DOHH2 (cell line): Measurements from ENCODE around the gene HS2ST1.

Experiments
- H3F3A ChIP-seq: fragments of 200-600 bp; sonication (generic), shearing (Covaris generic); 2 replicates; pipeline ENCODE4 v1.6.0; 2016; ENCODE audit warnings: antibody characterized with exemption, mild to moderate bottlenecking; ENCODE audit not compliant: control insufficient read depth, insufficient read depth
- H3K27ac ChIP-seq: fragments of 200-600 bp; sonication (generic); 2 replicates; pipeline ENCODE4 v1.5.1; 2014; ENCODE audit warnings: low read depth, mild to moderate bottlenecking, low read length, moderate library complexity
- H3K27me3 ChIP-seq: fragments of 200-600 bp; sonication (generic); 2 replicates; pipeline ENCODE4 v1.6.1; 2014; ENCODE audit warnings: mild to moderate bottlenecking, low read length, mixed read lengths; ENCODE audit not compliant: control insufficient read depth
- H3K36me3 ChIP-seq: fragments of 200-600 bp; sonication (generic); 2 replicates; pipeline ENCODE4 v1.6.1; 2014; ENCODE audit warnings: mild to moderate bottlenecking, low read length, moderate library complexity, mixed read lengths; ENCODE audit not compliant: control insufficient read depth
- H3K4me1 ChIP-seq: fragments of 200-600 bp; sonication (generic); 2 replicates; pipeline ENCODE4 v1.6.1; 2014; ENCODE audit warnings: mild to moderate bottlenecking, low read length, mixed read lengths; ENCODE audit not compliant: control insufficient read depth
- H3K4me2 ChIP-seq: fragments of 200-600 bp; sonication (generic); 2 replicates; pipeline ENCODE4 v1.6.0; 2014; ENCODE audit warnings: mild to moderate bottlenecking, low read length, moderate library complexity
- H3K4me3 ChIP-seq: fragments of 200-600 bp; sonication (generic); 2 replicates; pipeline ENCODE4 v1.5.1; 2014; ENCODE audit warnings: mild to moderate bottlenecking, low read length, mixed read lengths
- H3K79me2 ChIP-seq: fragments of 200-600 bp; sonication (generic); 2 replicates; pipeline ENCODE4 v1.6.1; 2014; ENCODE audit warnings: mild to moderate bottlenecking, low read length, mixed read lengths; ENCODE audit not compliant: control insufficient read depth
- H3K9me2 ChIP-seq: fragments of 200-600 bp; sonication (generic); replicated peaks from 2 replicates; pipeline ENCODE4 v1.6.1; 2014; ENCODE audit warnings: mild to moderate bottlenecking, low read length, mixed read lengths; ENCODE audit not compliant: control insufficient read depth
- H3K9me3 ChIP-seq: fragments of 200-600 bp; sonication (generic); 2 replicates; pipeline ENCODE4 v1.6.1; 2014; ENCODE audit warnings: antibody characterized with exemption, low read length, mixed read lengths; ENCODE audit not compliant: control insufficient read depth, insufficient read depth
- H4K20me1 ChIP-seq: fragments of 200-600 bp; sonication (generic); 2 replicates; pipeline ENCODE4 v1.6.0; 2014; ENCODE audit warnings: low read depth, mild to moderate bottlenecking, antibody characterized with exemption, low read length, moderate library complexity; ENCODE audit not compliant: control insufficient read depth, insufficient read depth
- CTCF ChIP-seq: fragments of 200-600 bp; sonication (generic); IDR thresholded peaks from one replicate; pipeline ENCODE4 v1.5.1; 2014; ENCODE audit warnings: antibody characterized with exemption, mild to moderate bottlenecking, low read depth, low read length; ENCODE audit not compliant: poor library complexity, severe bottlenecking
- EZH2phosphoT487 ChIP-seq: fragments of 200-600 bp; sonication (generic); IDR thresholded peaks from 2 replicates; pipeline ENCODE4 v1.6.1; 2017; ENCODE audit warnings: borderline replicate concordance, mild to moderate bottlenecking, antibody characterized with exemption, low read length, moderate library complexity, mixed read lengths

The HS2ST1 gene

DNA sequence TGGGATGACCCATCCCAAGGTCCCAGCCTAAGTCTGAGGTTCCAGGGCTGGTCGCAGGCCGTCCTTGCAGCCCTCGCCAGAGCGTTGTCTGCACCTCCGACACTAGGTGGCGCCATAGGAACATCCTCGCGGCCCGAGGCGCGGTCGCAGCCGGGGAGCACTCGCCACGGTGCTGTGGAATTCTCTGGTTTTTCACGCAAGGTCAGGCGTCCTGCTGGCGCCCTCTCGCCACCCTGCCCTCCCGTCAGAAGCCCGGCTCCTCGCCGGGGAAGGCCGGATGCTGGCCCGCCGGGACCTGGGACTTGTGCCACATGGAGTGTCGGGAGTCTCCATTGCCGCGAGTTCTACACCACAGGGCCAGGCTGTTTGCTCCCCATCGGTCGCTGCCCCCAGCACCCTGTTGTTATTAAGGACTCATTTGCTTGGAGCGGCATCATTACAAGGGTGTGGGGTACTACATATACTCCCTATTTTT lies 217.4 kb downstream of the HS2ST1 start:
- TF ChIP-seq EZH2phosphoT487 (no peak), CTCF (peak; percentile 94)
- peak overlapping the region; percentile 67 for H3K4me3 ChIP-seq

GRCh38 chr1:87132284-87132870 lies 217.9 kb downstream of the HS2ST1 start:
- Histone ChIP-seq H3K4me2 (peak overlapping the region; percentile 67), H3K4me3 (peak overlapping the region; percentile 67), H3K9me3 (no peaks in the 10 kb centered on the region), H3F3A (no peaks in the 10 kb centered on the region), H3K4me1 (peaks cover 8% of the 10 kb centered on the region), H3K79me2 (no peaks in the 10 kb centered on the region), H4K20me1 (no peaks in the 10 kb centered on the region), H3K27me3 (peaks cover 37% of the 10 kb centered on the region), H3K27ac (no peak overlapping the region), H3K9me2 (no peaks in the 10 kb centered on the region), H3K36me3 (no peaks in the 10 kb centered on the region)
- no peak for TF ChIP-seq EZH2phosphoT487
- no peak for TF ChIP-seq CTCF

More for the DNA sequence above, 217.4 kb downstream of the HS2ST1 start:
- Histone ChIP-seq H3K9me3 (no peaks in the 10 kb centered on the region), H3K79me2 (no peaks in the 10 kb centered on the region), H3K4me1 (peaks cover 8% of the 10 kb centered on the region), H3F3A (no peaks in the 10 kb centered on the region), H3K36me3 (no peaks in the 10 kb centered on the region), H3K27ac (no peak overlapping the region), H4K20me1 (no peaks in the 10 kb centered on the region), H3K9me2 (no peaks in the 10 kb centered on the region), H3K27me3 (peaks cover 33% of the 10 kb centered on the region), H3K4me2 (peak overlapping the region; percentile 67)

- no peak overlapping the region for H3K4me3 ChIP-seq
- H4K20me1 ChIP-seq = no peaks in the 10 kb centered on the region
- peaks cover 40% of the 10 kb centered on the region for H3K27me3 ChIP-seq
- TF ChIP-seq CTCF (no peak), EZH2phosphoT487 (no peak)
- H3F3A ChIP-seq = no peaks in the 10 kb centered on the region
- peaks cover 8% of the 10 kb centered on the region for H3K4me1 ChIP-seq
- no peaks in the 10 kb centered on the region for H3K9me3 ChIP-seq
- H3K79me2 ChIP-seq = no peaks in the 10 kb centered on the region
- H3K9me2 ChIP-seq = no peaks in the 10 kb centered on the region
- no peak overlapping the region for H3K27ac ChIP-seq
- H3K4me2 ChIP-seq = no peak overlapping the region
- no peaks in the 10 kb centered on the region for H3K36me3 ChIP-seq
Measured at GRCh38 chr1:87134061-87134460, 219.6 kb downstream of the HS2ST1 start.
